Measurements from ENCODE around the gene MPL.

DNA sequence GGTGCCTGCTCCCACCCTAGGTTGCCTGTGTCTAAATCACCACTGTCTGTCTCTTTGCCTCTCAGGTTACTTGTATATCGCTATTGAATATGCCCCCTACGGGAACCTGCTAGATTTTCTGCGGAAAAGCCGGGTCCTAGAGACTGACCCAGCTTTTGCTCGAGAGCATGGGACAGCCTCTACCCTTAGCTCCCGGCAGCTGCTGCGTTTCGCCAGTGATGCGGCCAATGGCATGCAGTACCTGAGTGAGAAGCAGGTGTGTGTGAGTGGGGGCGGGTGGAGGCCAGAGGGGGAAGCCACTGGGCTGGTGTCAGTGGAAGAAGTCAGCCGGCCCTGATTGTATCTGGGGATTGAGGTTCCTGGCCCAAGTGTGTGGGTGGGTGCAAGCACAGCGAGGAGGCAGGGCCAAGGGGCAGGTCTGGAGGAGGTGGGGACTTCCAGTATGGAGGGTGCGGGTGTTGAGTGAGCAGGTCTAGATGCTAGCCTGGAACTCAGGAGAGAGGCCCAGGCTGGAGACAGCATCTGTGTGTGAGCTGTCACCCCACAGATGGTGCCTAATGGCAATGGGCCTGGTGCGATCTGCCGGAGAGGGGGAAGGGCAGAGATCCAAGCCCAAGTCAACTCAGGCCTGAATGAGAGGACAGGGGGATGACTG, 19.7 kb upstream of the MPL start:
- TF ChIP-seq, protein P1, sequence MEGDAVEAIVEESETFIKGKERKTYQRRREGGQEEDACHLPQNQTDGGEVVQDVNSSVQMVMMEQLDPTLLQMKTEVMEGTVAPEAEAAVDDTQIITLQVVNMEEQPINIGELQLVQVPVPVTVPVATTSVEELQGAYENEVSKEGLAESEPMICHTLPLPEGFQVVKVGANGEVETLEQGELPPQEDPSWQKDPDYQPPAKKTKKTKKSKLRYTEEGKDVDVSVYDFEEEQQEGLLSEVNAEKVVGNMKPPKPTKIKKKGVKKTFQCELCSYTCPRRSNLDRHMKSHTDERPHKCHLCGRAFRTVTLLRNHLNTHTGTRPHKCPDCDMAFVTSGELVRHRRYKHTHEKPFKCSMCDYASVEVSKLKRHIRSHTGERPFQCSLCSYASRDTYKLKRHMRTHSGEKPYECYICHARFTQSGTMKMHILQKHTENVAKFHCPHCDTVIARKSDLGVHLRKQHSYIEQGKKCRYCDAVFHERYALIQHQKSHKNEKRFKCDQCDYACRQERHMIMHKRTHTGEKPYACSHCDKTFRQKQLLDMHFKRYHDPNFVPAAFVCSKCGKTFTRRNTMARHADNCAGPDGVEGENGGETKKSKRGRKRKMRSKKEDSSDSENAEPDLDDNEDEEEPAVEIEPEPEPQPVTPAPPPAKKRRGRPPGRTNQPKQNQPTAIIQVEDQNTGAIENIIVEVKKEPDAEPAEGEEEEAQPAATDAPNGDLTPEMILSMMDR (IDR thresholded peaks at IDR 0.05; ENCODE audit: low read depth, low read length, missing input control), result no peak
- no peak for TF ChIP-seq TAF1 (conservative IDR thresholded peaks at IDR 0.05)
- TF ChIP-seq FOXA1 (IDR thresholded peaks at IDR 0.05), result no peak
- no peak for TF ChIP-seq JUND (IDR thresholded peaks at IDR 0.05)
- no peak for TF ChIP-seq SP1 (IDR thresholded peaks at IDR 0.05)
- TF ChIP-seq, protein P2, sequence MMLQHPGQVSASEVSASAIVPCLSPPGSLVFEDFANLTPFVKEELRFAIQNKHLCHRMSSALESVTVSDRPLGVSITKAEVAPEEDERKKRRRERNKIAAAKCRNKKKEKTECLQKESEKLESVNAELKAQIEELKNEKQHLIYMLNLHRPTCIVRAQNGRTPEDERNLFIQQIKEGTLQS (IDR thresholded peaks at IDR 0.05), result no peak
- no peak for TF ChIP-seq RXRA (IDR thresholded peaks at IDR 0.05)
- TF ChIP-seq, protein P3, sequence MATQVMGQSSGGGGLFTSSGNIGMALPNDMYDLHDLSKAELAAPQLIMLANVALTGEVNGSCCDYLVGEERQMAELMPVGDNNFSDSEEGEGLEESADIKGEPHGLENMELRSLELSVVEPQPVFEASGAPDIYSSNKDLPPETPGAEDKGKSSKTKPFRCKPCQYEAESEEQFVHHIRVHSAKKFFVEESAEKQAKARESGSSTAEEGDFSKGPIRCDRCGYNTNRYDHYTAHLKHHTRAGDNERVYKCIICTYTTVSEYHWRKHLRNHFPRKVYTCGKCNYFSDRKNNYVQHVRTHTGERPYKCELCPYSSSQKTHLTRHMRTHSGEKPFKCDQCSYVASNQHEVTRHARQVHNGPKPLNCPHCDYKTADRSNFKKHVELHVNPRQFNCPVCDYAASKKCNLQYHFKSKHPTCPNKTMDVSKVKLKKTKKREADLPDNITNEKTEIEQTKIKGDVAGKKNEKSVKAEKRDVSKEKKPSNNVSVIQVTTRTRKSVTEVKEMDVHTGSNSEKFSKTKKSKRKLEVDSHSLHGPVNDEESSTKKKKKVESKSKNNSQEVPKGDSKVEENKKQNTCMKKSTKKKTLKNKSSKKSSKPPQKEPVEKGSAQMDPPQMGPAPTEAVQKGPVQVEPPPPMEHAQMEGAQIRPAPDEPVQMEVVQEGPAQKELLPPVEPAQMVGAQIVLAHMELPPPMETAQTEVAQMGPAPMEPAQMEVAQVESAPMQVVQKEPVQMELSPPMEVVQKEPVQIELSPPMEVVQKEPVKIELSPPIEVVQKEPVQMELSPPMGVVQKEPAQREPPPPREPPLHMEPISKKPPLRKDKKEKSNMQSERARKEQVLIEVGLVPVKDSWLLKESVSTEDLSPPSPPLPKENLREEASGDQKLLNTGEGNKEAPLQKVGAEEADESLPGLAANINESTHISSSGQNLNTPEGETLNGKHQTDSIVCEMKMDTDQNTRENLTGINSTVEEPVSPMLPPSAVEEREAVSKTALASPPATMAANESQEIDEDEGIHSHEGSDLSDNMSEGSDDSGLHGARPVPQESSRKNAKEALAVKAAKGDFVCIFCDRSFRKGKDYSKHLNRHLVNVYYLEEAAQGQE (IDR thresholded peaks at IDR 0.05), result no peak
- TF ChIP-seq, protein P4, sequence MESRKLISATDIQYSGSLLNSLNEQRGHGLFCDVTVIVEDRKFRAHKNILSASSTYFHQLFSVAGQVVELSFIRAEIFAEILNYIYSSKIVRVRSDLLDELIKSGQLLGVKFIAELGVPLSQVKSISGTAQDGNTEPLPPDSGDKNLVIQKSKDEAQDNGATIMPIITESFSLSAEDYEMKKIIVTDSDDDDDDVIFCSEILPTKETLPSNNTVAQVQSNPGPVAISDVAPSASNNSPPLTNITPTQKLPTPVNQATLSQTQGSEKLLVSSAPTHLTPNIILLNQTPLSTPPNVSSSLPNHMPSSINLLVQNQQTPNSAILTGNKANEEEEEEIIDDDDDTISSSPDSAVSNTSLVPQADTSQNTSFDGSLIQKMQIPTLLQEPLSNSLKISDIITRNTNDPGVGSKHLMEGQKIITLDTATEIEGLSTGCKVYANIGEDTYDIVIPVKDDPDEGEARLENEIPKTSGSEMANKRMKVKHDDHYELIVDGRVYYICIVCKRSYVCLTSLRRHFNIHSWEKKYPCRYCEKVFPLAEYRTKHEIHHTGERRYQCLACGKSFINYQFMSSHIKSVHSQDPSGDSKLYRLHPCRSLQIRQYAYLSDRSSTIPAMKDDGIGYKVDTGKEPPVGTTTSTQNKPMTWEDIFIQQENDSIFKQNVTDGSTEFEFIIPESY (IDR thresholded peaks at IDR 0.05), result no peak
- TF ChIP-seq RAD21 (IDR thresholded peaks at IDR 0.05), result no peak
- no peak for TF ChIP-seq HNF4G (IDR thresholded peaks at IDR 0.05)
- no peak for TF ChIP-seq YY1 (IDR thresholded peaks at IDR 0.05)
